ENCODE measurements around the gene COX4I1.

COX4I1 gene

DNA sequence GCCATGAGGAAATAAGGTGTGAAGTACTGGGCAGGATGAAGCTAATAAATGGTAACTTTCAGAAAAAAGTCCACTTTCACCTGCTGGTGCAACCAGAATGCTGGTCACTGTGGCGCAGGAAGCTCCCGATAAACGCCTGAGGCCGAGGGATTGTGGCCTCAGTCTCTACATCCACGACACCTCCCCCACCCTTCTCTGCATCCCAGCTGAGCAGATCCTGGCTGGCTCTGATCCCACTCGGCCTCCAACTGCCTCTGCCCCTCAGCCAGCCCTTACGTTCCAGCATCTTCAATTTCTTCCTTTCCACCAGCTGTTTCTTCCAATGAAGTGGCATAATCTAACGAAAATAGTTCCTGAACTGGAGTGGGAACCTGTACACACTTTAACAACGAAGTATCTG lies 49.5 kb downstream of the COX4I1 start:
- H3K27me3 ChIP-seq, result peaks cover 52% of the 10 kb centered on the region
- peaks cover 8 to 9% of the 10 kb centered on the region in 2 experiments for H3K4me1 ChIP-seq (ENCODE audit: control insufficient read depth in 1 of 2, insufficient read depth in 1 of 2, low read depth in 1 of 2, low read length in 1 of 2)
- no peak overlapping the region for H3K27ac ChIP-seq
- H3K9me3 ChIP-seq, result no peaks in the 10 kb centered on the region
- H3K36me3 ChIP-seq, result no peaks in the 10 kb centered on the region
- no peak overlapping the region for H3K4me3 ChIP-seq (ENCODE audit: low read depth in 1 of 2, low read length in 1 of 2)
- TF ChIP-seq, protein P1, sequence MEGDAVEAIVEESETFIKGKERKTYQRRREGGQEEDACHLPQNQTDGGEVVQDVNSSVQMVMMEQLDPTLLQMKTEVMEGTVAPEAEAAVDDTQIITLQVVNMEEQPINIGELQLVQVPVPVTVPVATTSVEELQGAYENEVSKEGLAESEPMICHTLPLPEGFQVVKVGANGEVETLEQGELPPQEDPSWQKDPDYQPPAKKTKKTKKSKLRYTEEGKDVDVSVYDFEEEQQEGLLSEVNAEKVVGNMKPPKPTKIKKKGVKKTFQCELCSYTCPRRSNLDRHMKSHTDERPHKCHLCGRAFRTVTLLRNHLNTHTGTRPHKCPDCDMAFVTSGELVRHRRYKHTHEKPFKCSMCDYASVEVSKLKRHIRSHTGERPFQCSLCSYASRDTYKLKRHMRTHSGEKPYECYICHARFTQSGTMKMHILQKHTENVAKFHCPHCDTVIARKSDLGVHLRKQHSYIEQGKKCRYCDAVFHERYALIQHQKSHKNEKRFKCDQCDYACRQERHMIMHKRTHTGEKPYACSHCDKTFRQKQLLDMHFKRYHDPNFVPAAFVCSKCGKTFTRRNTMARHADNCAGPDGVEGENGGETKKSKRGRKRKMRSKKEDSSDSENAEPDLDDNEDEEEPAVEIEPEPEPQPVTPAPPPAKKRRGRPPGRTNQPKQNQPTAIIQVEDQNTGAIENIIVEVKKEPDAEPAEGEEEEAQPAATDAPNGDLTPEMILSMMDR (IDR thresholded peaks at IDR 0.05), result no peak

DNA sequence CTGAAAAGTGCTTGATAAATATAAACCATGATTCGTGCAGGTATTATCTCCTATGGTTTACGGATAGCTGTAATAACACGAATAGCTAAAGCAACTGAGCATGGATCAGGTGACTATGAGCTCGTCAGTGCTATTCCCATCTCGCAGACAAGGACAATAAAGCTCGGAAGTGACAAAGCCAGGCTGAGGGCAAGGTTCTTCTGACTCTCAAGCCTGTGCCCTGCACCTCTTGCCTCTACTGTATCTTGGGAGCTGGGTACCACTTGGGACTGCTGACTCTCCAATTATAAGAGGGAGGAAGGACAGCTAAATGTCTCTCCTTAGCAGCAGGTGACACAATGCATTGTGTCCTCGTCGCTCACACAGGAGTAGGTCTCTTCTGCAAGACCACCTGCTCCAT lies 49.9 kb downstream of the COX4I1 start:
- Histone ChIP-seq H3K27ac (no peak overlapping the region), H3K4me1 (ENCODE audit: control insufficient read depth in 1 of 2, insufficient read depth in 1 of 2, low read depth in 1 of 2, low read length in 1 of 2) (peaks cover 12 to 14% of the 10 kb centered on the region in 2 experiments)
- TF ChIP-seq, protein P1 (IDR thresholded peaks at IDR 0.05), result no peak

DNA sequence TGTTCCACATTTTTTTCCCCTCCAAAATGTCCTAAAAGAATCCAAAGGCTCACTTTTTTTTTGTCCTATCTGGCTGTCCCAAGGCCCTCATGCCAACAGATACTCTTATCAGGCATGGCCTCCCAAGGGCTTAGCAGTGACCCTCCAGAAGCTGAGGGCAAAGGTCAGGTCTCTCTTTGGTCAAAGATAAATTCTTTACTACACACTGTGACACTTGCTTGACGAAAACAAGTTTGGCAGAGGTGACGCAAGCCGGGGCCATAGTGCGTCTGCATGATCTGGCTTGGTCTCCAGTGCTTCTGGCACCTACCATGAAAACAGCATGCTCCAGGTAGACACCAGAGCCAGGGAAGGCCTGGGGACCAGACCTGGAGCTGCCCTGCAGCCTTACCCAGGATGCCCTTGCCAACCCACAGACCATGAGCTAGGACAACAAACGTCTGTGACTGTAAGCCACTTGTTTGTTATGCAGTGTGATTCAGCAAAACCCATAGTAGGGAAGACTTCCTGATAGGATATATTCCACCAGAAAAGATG lies 50.9 kb downstream of the COX4I1 start:
- Histone ChIP-seq H3K4me3 (ENCODE audit: low read depth in 1 of 2, low read length in 1 of 2) (no peak overlapping the region), H3K4me1 (ENCODE audit: control insufficient read depth in 1 of 2, insufficient read depth in 1 of 2, low read depth in 1 of 2, low read length in 1 of 2) (peaks cover 16 to 20% of the 10 kb centered on the region in 2 experiments), H3K9me3 (no peaks in the 10 kb centered on the region), H3K36me3 (no peaks in the 10 kb centered on the region), H3K27me3 (peaks cover 42% of the 10 kb centered on the region), H3K27ac (no peak overlapping the region)
- TF ChIP-seq, protein P1 (IDR thresholded peaks at IDR 0.05), result no peak

More for the DNA sequence above, 49.9 kb downstream of the COX4I1 start:
- no peak overlapping the region for H3K4me3 ChIP-seq (ENCODE audit: low read depth in 1 of 2, low read length in 1 of 2)
- no peaks in the 10 kb centered on the region for H3K9me3 ChIP-seq
- H3K27me3 ChIP-seq, result peaks cover 52% of the 10 kb centered on the region
- H3K36me3 ChIP-seq, result no peaks in the 10 kb centered on the region

DNA sequence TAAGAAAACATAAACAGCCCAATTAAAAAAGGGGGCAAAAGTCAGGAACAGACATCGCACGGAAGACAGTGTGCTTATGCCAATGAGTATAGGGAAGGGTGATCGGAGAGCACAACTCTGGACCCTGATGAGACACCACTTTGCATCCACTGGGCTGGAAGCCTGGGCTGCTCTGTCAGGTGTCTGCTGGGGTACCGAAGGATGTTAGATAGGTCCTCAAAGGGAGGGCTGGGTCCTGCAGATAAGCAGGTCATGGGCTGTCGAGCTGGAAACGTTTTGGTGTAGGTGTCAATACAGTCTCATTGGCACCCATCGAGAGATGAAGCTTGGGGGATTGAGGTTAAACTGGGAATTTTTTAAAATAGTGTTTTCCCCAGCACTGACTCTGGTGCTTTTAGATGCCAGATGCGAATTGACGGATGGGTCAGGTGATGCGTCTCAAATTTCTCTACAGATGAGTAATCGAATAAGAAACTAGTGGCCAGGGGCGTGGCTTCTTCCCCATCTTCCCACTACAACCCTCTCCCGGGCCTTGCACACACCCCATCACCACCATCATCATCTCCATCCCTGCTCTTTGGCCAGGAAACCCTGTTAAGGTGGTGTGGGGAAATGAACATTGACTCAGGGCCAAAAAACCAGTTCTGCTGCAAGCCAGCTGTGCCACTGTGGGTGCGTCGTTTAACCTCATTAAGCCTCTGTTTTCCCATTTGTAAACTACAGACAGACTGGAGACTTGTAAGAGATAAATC lies 51.7 kb downstream of the COX4I1 start:
- Histone ChIP-seq H3K36me3 (no peaks in the 10 kb centered on the region), H3K27ac (no peak overlapping the region), H3K4me1 (ENCODE audit: control insufficient read depth in 1 of 2, insufficient read depth in 1 of 2, low read depth in 1 of 2, low read length in 1 of 2) (peaks cover 16 to 20% of the 10 kb centered on the region in 2 experiments), H3K4me3 (ENCODE audit: low read depth in 1 of 2, low read length in 1 of 2) (no peak overlapping the region), H3K27me3 (peaks cover 46% of the 10 kb centered on the region), H3K9me3 (no peaks in the 10 kb centered on the region)
- TF ChIP-seq, protein P1 (IDR thresholded peaks at IDR 0.05), result no peak

DNA sequence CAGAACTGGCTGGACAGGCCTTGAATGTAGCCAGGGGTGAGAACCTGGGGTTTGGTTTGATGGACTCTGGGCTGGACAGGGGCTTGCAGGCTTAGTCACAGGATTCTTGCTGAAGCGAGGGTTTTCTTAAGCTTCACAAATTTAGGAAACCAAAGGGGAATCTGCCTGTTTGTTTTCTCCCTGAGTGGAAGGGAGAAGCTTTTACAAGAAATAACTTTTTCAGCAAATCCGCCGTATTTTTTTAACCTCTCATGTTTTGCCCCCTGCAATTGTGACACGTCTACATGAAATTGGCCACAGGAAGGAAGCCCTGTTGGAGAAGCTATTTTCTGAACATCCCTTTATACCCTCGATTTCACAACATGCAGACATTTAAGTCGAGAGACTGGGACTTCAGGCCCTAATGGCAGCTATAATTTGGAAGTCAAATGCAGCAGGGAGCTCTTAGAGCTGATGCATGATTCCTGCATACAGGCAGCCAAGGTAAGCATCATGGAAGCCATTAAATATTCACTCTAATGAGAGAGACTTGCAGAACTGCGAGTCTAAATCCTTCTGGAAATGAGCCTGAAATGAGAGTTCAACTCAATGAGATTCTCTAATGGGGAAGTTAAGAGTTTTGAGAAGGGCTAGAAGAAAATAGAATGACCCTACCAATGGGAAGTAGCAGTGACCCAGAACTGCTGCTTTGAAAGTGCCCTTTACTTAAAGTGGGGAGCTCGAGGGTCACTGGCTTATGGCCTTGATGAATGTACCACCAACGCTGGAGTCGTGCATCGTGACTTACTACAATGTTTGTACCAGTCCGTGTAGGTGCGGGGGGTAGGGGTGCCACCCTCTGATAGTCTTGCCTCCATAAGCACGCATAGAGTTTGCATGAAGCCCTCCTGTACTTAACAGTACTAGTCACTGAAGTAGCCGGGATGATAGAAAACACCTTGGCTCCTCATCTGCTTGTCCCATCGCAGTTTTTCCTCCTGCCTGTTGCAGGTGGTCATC lies 54.4 kb downstream of the COX4I1 start:
- Histone ChIP-seq H3K9me3 (no peaks in the 10 kb centered on the region), H3K27me3 (peaks cover 46% of the 10 kb centered on the region)

More for the DNA sequence above, 54.4 kb downstream of the COX4I1 start:
- Histone ChIP-seq H3K27ac (no peak overlapping the region), H3K4me3 (ENCODE audit: low read depth in 1 of 2, low read length in 1 of 2) (no peak overlapping the region), H3K36me3 (no peaks in the 10 kb centered on the region), H3K4me1 (ENCODE audit: control insufficient read depth in 1 of 2, insufficient read depth in 1 of 2, low read depth in 1 of 2, low read length in 1 of 2) (peaks cover 16 to 20% of the 10 kb centered on the region in 2 experiments)
- TF ChIP-seq, protein P1 (IDR thresholded peaks at IDR 0.05), result no peak

All from neutrophil (primary cell).